ENCODE data around the gene IL17B. TPM values are rescaled to one million over a fixed set of nuclear protein-coding genes. Genes with fewer than 3 reads are reported as not detected.
A peak's percentile ranks its signal among the peaks of the same experiment; 100 is the strongest.

The IL17B gene
- total and polyA plus RNA-seq, 2 experiments from 2014 or later, result not detected

GRCh38 chr5:149344151-149344550, 34.9 kb downstream of the IL17B start:
- peak overlapping the region; percentile 94 for H3K4me3 Mint-ChIP-seq
- no peaks in the 10 kb centered on the region for H3K9me3 Mint-ChIP-seq
- no peaks in the 10 kb centered on the region for H3K27me3 ChIP-seq (ENCODE audit: insufficient read depth)
- H3K27ac ChIP-seq (ENCODE audit: low read depth), result no peak overlapping the region
- H3K36me3 Mint-ChIP-seq (ENCODE audit: low read depth), result peaks cover 31% of the 10 kb centered on the region
- no peaks in the 10 kb centered on the region for H3K27me3 Mint-ChIP-seq (ENCODE audit: insufficient read depth, low read depth, poor library complexity)
- H3K9me2 ChIP-seq (ENCODE audit: insufficient read depth), result no peaks in the 10 kb centered on the region
- no peak overlapping the region for H3K27ac Mint-ChIP-seq
- H3K4me3 ChIP-seq, result peak overlapping the region; percentile 82
- H3K4me1 Mint-ChIP-seq, result peaks cover 7% of the 10 kb centered on the region; the same call in 2 of the 3 replicates
- H2AFZ ChIP-seq, result peak overlapping the region; percentile 98; the same call in 1 of the 2 replicates
- H3K4me1 ChIP-seq (ENCODE audit: insufficient read depth), result no peaks in the 10 kb centered on the region
- H3K36me3 ChIP-seq (ENCODE audit: insufficient read depth), result peaks cover 18% of the 10 kb centered on the region
- H3F3A ChIP-seq (replicated peaks; ENCODE audit: low read depth), result no peaks in the 10 kb centered on the region
- H3K4me2 ChIP-seq, result peak overlapping the region; percentile 97
- TF ChIP-seq POLR2AphosphoS5 (IDR thresholded peaks at IDR 0.05; ENCODE audit: low read depth), result no peak
- TF ChIP-seq ZNF331 (CRISPR knock-in tag; IDR thresholded peaks at IDR 0.05; ENCODE audit: low read depth), result no peak
- no peak for TF ChIP-seq ZNF114 (CRISPR knock-in tag; IDR thresholded peaks at IDR 0.05)
- TF ChIP-seq REST (IDR thresholded peaks at IDR 0.05; ENCODE audit: unreplicated experiment), result no peak
- TF ChIP-seq JUNB (IDR thresholded peaks at IDR 0.05; ENCODE audit: unreplicated experiment), result no peak
- no peak for TF ChIP-seq ETS1 (IDR thresholded peaks at IDR 0.05)
- TF ChIP-seq EZH2phosphoT487 (IDR thresholded peaks at IDR 0.05; ENCODE audit: unreplicated experiment), result no peak
- TF ChIP-seq ZNF462 (CRISPR knock-in tag; IDR thresholded peaks at IDR 0.05), result no peak
- TF ChIP-seq CTCF (conservative IDR thresholded peaks at IDR 0.05; ENCODE audit: low read depth in 2 of 2), result no peak
- TF ChIP-seq CREB1 (CRISPR knock-in tag; IDR thresholded peaks at IDR 0.05; ENCODE audit: low read depth), result no peak
- TF ChIP-seq STAT1 (IDR thresholded peaks at IDR 0.05; ENCODE audit: unreplicated experiment), result no peak
- no peak for TF ChIP-seq NANOG (IDR thresholded peaks at IDR 0.05; ENCODE audit: borderline replicate concordance)
- no peak for TF ChIP-seq EZH2 (IDR thresholded peaks at IDR 0.05; ENCODE audit: low read depth, unreplicated experiment)
- H3K79me2 ChIP-seq (replicated peaks; ENCODE audit: insufficient read depth), result peaks cover 37% of the 10 kb centered on the region
- no peak for DNase-seq (ENCODE audit: low spot score)
- ATAC-seq, result no peak
- H4K20me1 ChIP-seq (replicated peaks; ENCODE audit: insufficient read depth), result peaks cover 17% of the 10 kb centered on the region

All from GM23338 (cell line).